Mesodermal cell (in vitro differentiated cells): ENCODE results near the gene FAM50B.
A peak's percentile ranks its signal among the peaks of the same experiment; 100 is the strongest.

ENCODE experiments used
- H3K27ac ChIP-seq: 2 replicates; pipeline ENCODE4 v1.7.0; 2013; ENCODE audit warnings: mild to moderate bottlenecking, low read depth, low read length, moderate library complexity; ENCODE audit not compliant: severe bottlenecking
- H3K36me3 ChIP-seq: 2 replicates; pipeline ENCODE4 v1.7.1; 2013; ENCODE audit warnings: mild to moderate bottlenecking, low read length, moderate library complexity; ENCODE audit not compliant: control insufficient read depth, insufficient read depth
- H3K4me1 ChIP-seq: one replicate; pipeline ENCODE4 v1.7.1; 2013; ENCODE audit warnings: mild to moderate bottlenecking, low read length; ENCODE audit not compliant: insufficient read depth, control insufficient read depth, poor library complexity, severe bottlenecking
- H3K4me3 ChIP-seq: 2 replicates; pipeline ENCODE4 v1.7.0; 2013; ENCODE audit warnings: low read length, control low read depth, mild to moderate bottlenecking; ENCODE audit not compliant: insufficient read depth, poor library complexity, severe bottlenecking; ENCODE audit errors: extremely low read depth
- H3K9me3 ChIP-seq: 2 replicates; pipeline ENCODE4 v1.7.1; 2013; ENCODE audit warnings: mild to moderate bottlenecking, low read length, moderate library complexity; ENCODE audit not compliant: control insufficient read depth
- WGBS, 2 experiments: methylation state at CpG; one replicate each; pipeline ENCODE4 v1.1.5; 2013; ENCODE audit warnings: missing lambda C conversion rate in 2 of 2; ENCODE audit not compliant: insufficient coverage in 2 of 2; 5-methylcytosine and 5-hydroxymethylcytosine counted together

Gene FAM50B

DNA sequence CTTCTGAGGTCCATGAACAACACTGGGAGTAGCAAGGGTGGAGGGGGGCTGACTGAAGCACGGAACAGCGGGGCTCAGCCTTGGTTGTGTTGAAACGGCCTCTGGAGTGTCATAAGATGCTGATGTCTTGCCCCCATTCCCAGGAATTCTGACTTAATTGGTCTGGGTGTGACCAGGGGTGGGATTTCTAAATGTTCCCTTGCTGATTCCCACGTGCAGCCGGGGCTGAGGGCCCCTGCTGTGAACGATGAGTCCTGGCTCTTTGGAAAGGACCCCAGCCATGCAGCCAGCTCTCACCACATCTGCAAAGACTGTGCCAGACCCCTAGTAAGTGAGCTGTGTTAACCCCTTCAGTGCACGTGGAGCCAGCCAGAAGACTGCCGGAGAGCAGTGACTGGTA, 28.6 kb upstream of the FAM50B start:
- Histone ChIP-seq H3K4me3 (no peak overlapping the region), H3K4me1 (peaks cover 28% of the 10 kb centered on the region)
- WGBS, 2 experiments: 37 to 53% methylated on average over 5 to 8 of the region's 8 CpGs

DNA sequence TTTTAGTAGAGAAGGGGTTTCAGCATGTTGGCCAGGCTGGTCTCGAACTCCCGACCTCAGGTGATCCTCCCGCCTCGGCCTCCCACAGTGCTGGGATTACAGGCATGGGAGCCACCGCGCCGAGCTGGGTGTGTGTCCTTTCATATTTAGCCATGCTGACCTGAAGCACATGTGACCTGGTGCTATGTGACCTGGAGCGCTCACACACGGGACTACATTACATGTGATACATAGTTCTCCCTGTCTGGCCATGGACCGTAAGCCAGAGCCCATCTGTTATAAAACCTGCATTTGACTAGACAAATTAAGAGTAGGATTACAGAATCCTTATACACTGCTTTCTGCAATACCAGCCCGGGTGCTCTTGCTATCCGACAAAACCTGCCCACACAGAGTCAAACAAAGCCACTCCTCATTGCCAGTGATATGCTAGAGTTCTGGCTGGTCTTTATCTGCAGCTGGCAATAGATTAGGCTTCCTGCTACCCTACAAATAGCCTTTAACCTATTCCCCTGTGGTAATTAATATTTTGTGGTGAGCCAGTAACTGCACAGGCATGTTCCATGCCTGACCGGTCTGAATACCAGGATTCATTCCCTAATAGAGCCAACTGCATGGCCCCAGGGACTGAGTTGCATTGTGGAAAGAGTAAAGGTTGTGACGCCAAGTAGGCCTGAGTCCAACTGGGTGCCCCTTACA, 26.3 kb upstream of the FAM50B start:
- H3K27ac ChIP-seq: no peak overlapping the region
- no peaks in the 10 kb centered on the region for H3K9me3 ChIP-seq
- H3K4me3 ChIP-seq: no peak overlapping the region
- WGBS, 2 experiments: 98 to 99% methylated on average over 10 to 12 of the region's 14 CpGs
- peaks cover 41% of the 10 kb centered on the region for H3K4me1 ChIP-seq
- H3K36me3 ChIP-seq: no peaks in the 10 kb centered on the region

More for the DNA sequence above, 28.6 kb upstream of the FAM50B start:
- Histone ChIP-seq H3K27ac (no peak overlapping the region), H3K36me3 (no peaks in the 10 kb centered on the region), H3K9me3 (no peaks in the 10 kb centered on the region)

DNA sequence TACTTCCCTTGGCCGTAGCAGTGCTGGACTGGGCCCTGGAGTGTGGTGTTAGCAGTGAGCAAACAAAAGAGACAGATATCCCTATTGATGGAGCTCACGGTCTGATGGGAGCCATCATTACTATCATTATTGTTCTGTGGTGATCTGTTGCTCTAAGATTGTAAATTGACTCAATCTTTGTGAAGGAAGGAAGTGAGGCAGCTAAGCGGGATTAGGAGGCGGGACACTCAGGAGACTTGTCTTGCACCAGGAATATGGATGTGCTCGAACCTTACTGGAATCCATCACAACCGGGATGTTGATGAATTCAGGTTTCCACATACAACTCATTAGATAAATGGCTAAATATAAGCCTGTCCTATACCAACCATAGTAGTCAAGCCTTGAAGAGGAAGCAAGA, 25.5 kb upstream of the FAM50B start:
- H3K9me3 ChIP-seq: no peaks in the 10 kb centered on the region
- H3K4me3 ChIP-seq: no peak overlapping the region
- 79 to 100% methylated on average over 2 of the region's 6 CpGs for WGBS, 2 experiments
- H3K27ac ChIP-seq: no peak overlapping the region
- H3K36me3 ChIP-seq: no peaks in the 10 kb centered on the region
- H3K4me1 ChIP-seq: peaks cover 41% of the 10 kb centered on the region

- no peak overlapping the region for H3K4me3 ChIP-seq
- no peaks in the 10 kb centered on the region for H3K9me3 ChIP-seq
- H3K36me3 ChIP-seq: no peaks in the 10 kb centered on the region
- H3K4me1 ChIP-seq: peaks cover 50% of the 10 kb centered on the region
- 62 to 66% methylated on average over 13 to 15 of the region's 15 CpGs for WGBS, 2 experiments
- H3K27ac ChIP-seq: peak overlapping the region; percentile 96
Measured at GRCh38 chr6:3825331-3825831, 23.8 kb upstream of the FAM50B start.

DNA sequence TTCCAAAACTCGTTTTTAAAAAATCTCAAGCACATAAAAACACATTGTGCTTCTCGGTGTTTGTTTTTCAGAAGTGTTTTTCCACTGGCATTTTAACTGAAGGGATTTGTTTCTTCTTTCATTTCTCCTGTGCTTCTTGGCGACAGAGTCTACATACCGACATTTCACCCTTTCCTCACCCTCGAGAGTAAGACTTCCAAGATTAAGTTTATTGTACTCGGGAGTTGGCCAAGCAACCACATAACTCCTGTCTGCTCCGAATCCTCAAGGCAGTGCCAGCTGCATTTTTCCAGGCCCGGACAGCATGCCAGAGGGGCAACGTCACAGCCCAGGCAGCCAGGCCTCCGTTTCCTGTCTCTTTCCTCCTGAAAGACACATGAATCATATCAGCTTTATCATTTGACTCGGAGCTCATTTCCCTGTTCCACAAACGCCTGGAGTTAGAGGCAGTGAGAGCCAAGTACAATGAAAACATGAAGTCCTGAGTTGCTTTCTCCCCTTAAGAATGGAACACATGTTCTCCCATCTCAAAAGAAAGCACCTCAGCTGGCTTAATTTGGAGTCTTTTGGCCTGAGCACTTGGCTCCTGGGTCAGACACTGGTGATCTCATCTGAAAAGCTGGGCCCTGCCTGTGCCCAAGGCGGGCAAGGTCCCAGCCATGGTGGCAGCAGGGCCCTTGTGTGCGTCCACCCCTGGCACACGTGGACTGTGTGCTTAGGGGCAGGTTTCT, 23.2 kb upstream of the FAM50B start:
- Histone ChIP-seq H3K36me3 (no peaks in the 10 kb centered on the region), H3K27ac (peak overlapping the region; percentile 96), H3K4me3 (no peak overlapping the region), H3K9me3 (no peaks in the 10 kb centered on the region), H3K4me1 (peaks cover 45% of the 10 kb centered on the region)
- WGBS, 2 experiments: 70 to 79% methylated on average over 10 to 12 of the region's 15 CpGs

GRCh38 chr6:3829285-3829684, 19.9 kb upstream of the FAM50B start:
- no peak overlapping the region for H3K4me3 ChIP-seq
- 97 to 100% methylated on average over 4 of the region's 5 CpGs for WGBS, 2 experiments
- H3K36me3 ChIP-seq: no peaks in the 10 kb centered on the region

DNA sequence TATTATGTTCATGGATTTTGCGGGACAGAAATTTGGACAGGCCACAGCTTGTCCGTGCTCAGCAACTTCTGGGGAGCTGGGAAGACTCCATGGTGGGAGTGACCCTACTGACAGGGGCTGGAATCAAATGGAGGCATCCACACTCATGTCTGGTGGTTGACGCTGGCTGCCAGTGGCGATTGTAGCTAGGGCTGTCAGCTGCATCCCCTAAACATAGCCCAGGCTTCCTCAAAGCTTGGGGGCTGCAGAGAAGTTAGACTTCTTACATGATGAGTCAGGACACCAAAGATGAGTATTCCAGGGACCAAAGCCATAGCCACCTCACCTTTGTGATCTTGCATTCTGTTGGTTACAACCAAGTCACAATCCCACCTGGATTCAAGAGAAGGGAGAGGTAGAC, 18.4 kb upstream of the FAM50B start:
- whole genome bisulfite sequencing, 2 experiments: 95 to 100% methylated on average over 3 to 4 of the region's 4 CpGs
- no peaks in the 10 kb centered on the region for H3K9me3 ChIP-seq
- no peak overlapping the region for H3K4me3 ChIP-seq
- no peak overlapping the region for H3K27ac ChIP-seq
- peaks cover 20% of the 10 kb centered on the region for H3K4me1 ChIP-seq
- no peaks in the 10 kb centered on the region for H3K36me3 ChIP-seq

More at GRCh38 chr6:3829285-3829684, 19.9 kb upstream of the FAM50B start:
- Histone ChIP-seq H3K9me3 (no peaks in the 10 kb centered on the region), H3K27ac (no peak overlapping the region), H3K4me1 (peaks cover 35% of the 10 kb centered on the region)

- Histone ChIP-seq H3K4me3 (no peak overlapping the region), H3K4me1 (peaks cover 12% of the 10 kb centered on the region), H3K36me3 (no peaks in the 10 kb centered on the region), H3K9me3 (no peaks in the 10 kb centered on the region), H3K27ac (no peak overlapping the region)
- WGBS, 2 experiments: 89 to 93% methylated on average over 4 to 5 of the region's 6 CpGs
Measured at GRCh38 chr6:3831761-3832530, 17.2 kb upstream of the FAM50B start.

GRCh38 chr6:3835055-3835731, 14.0 kb upstream of the FAM50B start:
- Histone ChIP-seq H3K27ac (no peak overlapping the region), H3K36me3 (no peaks in the 10 kb centered on the region)
- WGBS, 2 experiments: 82 to 95% methylated on average over 2 to 4 of the region's 5 CpGs

GRCh38 chr6:3835785-3836184, 13.4 kb upstream of the FAM50B start:
- H3K9me3 ChIP-seq: no peaks in the 10 kb centered on the region
- H3K4me3 ChIP-seq: no peak overlapping the region
- no peaks in the 10 kb centered on the region for H3K36me3 ChIP-seq
- 94 to 100% methylated on average over 4 to 5 of the region's 5 CpGs for WGBS, 2 experiments
- H3K4me1 ChIP-seq: no peaks in the 10 kb centered on the region
- H3K27ac ChIP-seq: no peak overlapping the region

More at GRCh38 chr6:3835055-3835731, 14.0 kb upstream of the FAM50B start:
- H3K4me3 ChIP-seq: no peak overlapping the region
- H3K4me1 ChIP-seq: no peaks in the 10 kb centered on the region
- H3K9me3 ChIP-seq: no peaks in the 10 kb centered on the region
